Measurements from ENCODE around the gene MOB3B. TPM values are rescaled to one million over a fixed set of nuclear protein-coding genes. Genes with fewer than 3 reads are reported as not detected.
A peak's percentile ranks its signal among the peaks of the same experiment; 100 is the strongest.

The MOB3B gene
- total and polyA plus RNA-seq, 2 of the 13 experiments (the other 11 are each of a cell fraction or from before 2014, with no cell fraction given): 0.03 to 0.09 TPM

DNA sequence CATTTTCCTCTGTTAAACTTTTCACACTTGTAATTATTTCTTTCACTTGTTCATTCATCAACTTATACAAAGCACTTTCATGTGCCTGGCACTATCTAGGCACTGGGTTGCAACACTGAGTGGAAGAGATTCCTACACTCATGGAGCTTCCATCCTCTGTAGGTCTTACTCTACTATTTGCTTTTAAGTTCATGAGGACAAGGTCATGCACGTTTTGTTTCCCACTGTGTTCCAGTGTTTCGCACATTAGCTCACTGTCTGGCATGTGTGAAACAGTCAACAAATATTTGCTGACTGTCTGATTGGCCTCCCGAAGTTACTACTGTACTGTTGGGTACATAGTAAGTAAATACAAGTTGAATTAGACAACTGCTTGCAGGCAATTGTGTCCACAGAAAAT is 93.4 kb downstream of the MOB3B start (continued):
- TF ChIP-seq, protein P1, sequence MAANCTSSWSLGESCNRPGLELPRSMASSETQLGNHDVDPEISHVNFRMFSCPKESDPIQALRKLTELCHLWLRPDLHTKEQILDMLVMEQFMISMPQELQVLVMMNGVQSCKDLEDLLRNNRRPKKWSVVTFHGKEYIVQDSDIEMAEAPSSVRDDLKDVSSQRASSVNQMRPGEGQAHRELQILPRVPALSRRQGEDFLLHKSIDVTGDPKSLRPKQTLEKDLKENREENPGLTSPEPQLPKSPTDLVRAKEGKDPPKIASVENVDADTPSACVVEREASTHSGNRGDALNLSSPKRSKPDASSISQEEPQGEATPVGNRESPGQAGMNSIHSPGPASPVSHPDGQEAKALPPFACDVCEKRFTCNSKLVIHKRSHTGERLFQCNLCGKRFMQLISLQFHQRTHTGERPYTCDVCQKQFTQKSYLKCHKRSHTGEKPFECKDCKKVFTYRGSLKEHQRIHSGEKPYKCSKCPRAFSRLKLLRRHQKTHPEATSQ (CRISPR knock-in tag; IDR thresholded peaks at IDR 0.05; ENCODE audit: borderline replicate concordance): peak; percentile 82; the same call in 1 of the 2 replicates
- TF ChIP-seq ATAD3A (CRISPR knock-in tag; IDR thresholded peaks at IDR 0.05) (no peak), ELF4 (CRISPR knock-in tag; IDR thresholded peaks at IDR 0.05; ENCODE audit: borderline replicate concordance) (no peak), SIN3B (IDR thresholded peaks at IDR 0.05; ENCODE audit: low read length) (no peak), ZNF292 (CRISPR knock-in tag; IDR thresholded peaks at IDR 0.05; ENCODE audit: borderline replicate concordance, low read depth) (0 out of 2 replicates have a peak, but pooled peaks have one; percentile 38), CEBPG (CRISPR knock-in tag; IDR thresholded peaks at IDR 0.05) (peak; percentile 76), CBFB (CRISPR knock-in tag; IDR thresholded peaks at IDR 0.05) (peak; percentile 70; the same call in 1 of the 2 replicates), NFKBIZ (CRISPR knock-in tag; IDR thresholded peaks at IDR 0.05) (peak; percentile 87; the same call in 1 of the 2 replicates), ZNF709 (CRISPR knock-in tag; IDR thresholded peaks at IDR 0.05) (no peak)
- TF ChIP-seq, protein P2, sequence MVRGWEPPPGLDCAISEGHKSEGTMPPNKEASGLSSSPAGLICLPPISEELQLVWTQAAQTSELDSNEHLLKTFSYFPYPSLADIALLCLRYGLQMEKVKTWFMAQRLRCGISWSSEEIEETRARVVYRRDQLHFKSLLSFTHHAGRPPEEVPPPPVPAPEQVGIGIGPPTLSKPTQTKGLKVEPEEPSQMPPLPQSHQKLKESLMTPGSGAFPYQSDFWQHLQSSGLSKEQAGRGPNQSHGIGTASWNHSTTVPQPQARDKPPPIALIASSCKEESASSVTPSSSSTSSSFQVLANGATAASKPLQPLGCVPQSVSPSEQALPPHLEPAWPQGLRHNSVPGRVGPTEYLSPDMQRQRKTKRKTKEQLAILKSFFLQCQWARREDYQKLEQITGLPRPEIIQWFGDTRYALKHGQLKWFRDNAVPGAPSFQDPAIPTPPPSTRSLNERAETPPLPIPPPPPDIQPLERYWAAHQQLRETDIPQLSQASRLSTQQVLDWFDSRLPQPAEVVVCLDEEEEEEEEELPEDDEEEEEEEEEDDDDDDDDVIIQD (CRISPR knock-in tag; IDR thresholded peaks at IDR 0.05; ENCODE audit: low read depth): peak; percentile 39; the same call in 1 of the 2 replicates
- TF ChIP-seq, protein P3, sequence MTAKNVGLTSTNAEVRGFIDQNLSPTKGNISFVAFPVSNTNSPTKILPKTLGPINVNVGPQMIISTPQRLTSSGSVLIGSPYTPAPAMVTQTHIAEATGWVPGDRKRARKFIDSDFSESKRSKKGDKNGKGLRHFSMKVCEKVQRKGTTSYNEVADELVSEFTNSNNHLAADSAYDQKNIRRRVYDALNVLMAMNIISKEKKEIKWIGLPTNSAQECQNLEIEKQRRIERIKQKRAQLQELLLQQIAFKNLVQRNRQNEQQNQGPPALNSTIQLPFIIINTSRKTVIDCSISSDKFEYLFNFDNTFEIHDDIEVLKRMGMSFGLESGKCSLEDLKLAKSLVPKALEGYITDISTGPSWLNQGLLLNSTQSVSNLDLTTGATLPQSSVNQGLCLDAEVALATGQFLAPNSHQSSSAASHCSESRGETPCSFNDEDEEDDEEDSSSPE (CRISPR knock-in tag; IDR thresholded peaks at IDR 0.05): no peak
- TF ChIP-seq, protein P4, sequence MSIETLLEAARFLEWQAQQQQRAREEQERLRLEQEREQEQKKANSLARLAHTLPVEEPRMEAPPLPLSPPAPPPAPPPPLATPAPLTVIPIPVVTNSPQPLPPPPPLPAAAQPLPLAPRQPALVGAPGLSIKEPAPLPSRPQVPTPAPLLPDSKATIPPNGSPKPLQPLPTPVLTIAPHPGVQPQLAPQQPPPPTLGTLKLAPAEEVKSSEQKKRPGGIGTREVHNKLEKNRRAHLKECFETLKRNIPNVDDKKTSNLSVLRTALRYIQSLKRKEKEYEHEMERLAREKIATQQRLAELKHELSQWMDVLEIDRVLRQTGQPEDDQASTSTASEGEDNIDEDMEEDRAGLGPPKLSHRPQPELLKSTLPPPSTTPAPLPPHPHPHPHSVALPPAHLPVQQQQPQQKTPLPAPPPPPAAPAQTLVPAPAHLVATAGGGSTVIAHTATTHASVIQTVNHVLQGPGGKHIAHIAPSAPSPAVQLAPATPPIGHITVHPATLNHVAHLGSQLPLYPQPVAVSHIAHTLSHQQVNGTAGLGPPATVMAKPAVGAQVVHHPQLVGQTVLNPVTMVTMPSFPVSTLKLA (IDR thresholded peaks at IDR 0.05): peak; percentile 21; the same call in 1 of the 2 replicates
- TF ChIP-seq, protein P5, sequence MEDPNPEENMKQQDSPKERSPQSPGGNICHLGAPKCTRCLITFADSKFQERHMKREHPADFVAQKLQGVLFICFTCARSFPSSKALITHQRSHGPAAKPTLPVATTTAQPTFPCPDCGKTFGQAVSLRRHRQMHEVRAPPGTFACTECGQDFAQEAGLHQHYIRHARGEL (CRISPR knock-in tag; IDR thresholded peaks at IDR 0.05): no peak
- TF ChIP-seq, protein P6, sequence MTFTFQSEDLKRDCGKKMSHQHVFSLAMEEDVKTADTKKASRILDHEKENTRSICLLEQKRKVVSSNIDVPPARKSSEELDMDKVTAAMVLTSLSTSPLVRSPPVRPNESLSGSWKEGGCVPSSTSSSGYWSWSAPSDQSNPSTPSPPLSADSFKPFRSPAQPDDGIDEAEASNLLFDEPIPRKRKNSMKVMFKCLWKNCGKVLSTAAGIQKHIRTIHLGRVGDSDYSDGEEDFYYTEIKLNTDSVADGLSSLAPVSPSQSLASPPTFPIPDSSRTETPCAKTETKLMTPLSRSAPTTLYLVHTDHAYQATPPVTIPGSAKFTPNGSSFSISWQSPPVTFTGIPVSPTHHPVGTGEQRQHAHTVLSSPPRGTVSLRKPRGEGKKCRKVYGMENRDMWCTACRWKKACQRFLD (CRISPR knock-in tag; IDR thresholded peaks at IDR 0.05; ENCODE audit: borderline replicate concordance): no peak
- TF ChIP-seq, protein P7, sequence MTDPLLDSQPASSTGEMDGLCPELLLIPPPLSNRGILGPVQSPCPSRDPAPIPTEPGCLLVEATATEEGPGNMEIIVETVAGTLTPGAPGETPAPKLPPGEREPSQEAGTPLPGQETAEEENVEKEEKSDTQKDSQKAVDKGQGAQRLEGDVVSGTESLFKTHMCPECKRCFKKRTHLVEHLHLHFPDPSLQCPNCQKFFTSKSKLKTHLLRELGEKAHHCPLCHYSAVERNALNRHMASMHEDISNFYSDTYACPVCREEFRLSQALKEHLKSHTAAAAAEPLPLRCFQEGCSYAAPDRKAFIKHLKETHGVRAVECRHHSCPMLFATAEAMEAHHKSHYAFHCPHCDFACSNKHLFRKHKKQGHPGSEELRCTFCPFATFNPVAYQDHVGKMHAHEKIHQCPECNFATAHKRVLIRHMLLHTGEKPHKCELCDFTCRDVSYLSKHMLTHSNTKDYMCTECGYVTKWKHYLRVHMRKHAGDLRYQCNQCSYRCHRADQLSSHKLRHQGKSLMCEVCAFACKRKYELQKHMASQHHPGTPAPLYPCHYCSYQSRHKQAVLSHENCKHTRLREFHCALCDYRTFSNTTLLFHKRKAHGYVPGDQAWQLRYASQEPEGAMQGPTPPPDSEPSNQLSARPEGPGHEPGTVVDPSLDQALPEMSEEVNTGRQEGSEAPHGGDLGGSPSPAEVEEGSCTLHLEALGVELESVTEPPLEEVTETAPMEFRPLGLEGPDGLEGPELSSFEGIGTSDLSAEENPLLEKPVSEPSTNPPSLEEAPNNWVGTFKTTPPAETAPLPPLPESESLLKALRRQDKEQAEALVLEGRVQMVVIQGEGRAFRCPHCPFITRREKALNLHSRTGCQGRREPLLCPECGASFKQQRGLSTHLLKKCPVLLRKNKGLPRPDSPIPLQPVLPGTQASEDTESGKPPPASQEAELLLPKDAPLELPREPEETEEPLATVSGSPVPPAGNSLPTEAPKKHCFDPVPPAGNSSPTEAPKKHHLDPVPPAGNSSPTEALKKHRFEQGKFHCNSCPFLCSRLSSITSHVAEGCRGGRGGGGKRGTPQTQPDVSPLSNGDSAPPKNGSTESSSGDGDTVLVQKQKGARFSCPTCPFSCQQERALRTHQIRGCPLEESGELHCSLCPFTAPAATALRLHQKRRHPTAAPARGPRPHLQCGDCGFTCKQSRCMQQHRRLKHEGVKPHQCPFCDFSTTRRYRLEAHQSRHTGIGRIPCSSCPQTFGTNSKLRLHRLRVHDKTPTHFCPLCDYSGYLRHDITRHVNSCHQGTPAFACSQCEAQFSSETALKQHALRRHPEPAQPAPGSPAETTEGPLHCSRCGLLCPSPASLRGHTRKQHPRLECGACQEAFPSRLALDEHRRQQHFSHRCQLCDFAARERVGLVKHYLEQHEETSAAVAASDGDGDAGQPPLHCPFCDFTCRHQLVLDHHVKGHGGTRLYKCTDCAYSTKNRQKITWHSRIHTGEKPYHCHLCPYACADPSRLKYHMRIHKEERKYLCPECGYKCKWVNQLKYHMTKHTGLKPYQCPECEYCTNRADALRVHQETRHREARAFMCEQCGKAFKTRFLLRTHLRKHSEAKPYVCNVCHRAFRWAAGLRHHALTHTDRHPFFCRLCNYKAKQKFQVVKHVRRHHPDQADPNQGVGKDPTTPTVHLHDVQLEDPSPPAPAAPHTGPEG (CRISPR knock-in tag; IDR thresholded peaks at IDR 0.05): no peak

Data from HepG2 (cell line).